Activated B cell treated with CpG ODN at 0.5 μM for 24 hours (primary cell): ENCODE results near the gene ITGA1. TPM values are rescaled to one million over a fixed set of nuclear protein-coding genes. Genes with fewer than 3 reads are reported as not detected.

Source experiments
- ATAC-seq: fragments of 200-7000 bp; cut with Tn5 transposase; one replicate; pipeline ENCODE4 v1.10.0; 2021; ENCODE audit warnings: low read depth, mild to moderate bottlenecking, moderate library complexity
- CTCF ChIA-PET: fragments of 350-600 bp; sonication (Branson Sonifier 250); formaldehyde crosslinking; loops from one replicate; lab custom pipeline; 2021; ENCODE audit warnings: antibody characterized with exemption; lab: Charles Lee
- POLR2A ChIA-PET: fragments of 350-600 bp; sonication (Branson Sonifier 250); formaldehyde crosslinking; loops from one replicate; lab custom pipeline; 2021; ENCODE audit warnings: antibody characterized with exemption; lab: Charles Lee
- DNase-seq: peaks from one replicate; pipeline ENCODE4 v3.0.0; 2022
- H3K27ac Mint-ChIP-seq: one replicate; pipeline ENCODE4 v1.8.0; 2020; ENCODE audit warnings: mixed read lengths
- H3K27me3 Mint-ChIP-seq: one replicate; pipeline ENCODE4 v1.8.0; 2021; ENCODE audit warnings: mixed read lengths
- H3K36me3 Mint-ChIP-seq: one replicate; pipeline ENCODE4 v1.8.0; 2021; ENCODE audit warnings: low read depth, mixed read lengths
- H3K4me1 Mint-ChIP-seq: one replicate; pipeline ENCODE4 v1.8.0; 2021; ENCODE audit warnings: mixed read lengths
- H3K4me3 Mint-ChIP-seq: one replicate; pipeline ENCODE4 v1.8.0; 2020; ENCODE audit warnings: mild to moderate bottlenecking, mixed read lengths
- H3K9me3 Mint-ChIP-seq: one replicate; pipeline ENCODE4 v1.8.0; 2020; ENCODE audit warnings: mixed read lengths
- intact Hi-C: fragments of 100-400 bp; cut with micrococcal nuclease; formaldehyde crosslinking; loops from one replicate; pipeline ENCODE4 v1.15.1; 2024
- total RNA-seq: library from RNA; stranded (reverse); gene quantifications from 2 replicates; pipeline ENCODE4 v1.2.3, GENCODE V29; 2022
- TF ChIP-seq, protein P1 (sequence below): fragments of 200-600 bp; IDR thresholded peaks from one replicate; pipeline ENCODE4 v1.8.0; 2022; ENCODE audit warnings: antibody characterized with exemption, mild to moderate bottlenecking

Gene ITGA1
- total RNA-seq, 1 donor from 2014 or later, result 34.0 TPM

DNA sequence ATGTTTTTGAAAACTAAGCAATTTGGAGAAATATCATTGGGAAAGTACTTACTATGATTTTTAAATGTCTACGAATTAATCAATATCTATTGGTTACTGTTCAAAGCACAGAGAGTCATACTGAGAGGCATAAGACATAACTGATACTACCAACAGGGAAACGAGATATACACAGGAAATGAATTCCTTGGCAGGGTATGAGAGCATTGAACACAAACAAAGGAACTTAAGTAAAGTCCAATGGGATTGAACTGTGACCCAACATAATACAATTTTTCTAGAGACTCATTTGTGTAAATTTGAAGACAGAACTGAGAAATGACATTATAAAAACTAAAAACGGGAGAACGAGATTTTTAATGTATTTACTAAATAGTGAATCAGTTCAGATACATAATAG is 1.3 kb upstream of the ITGA1 start:
- no peaks in the 10 kb centered on the region for H3K36me3 Mint-ChIP-seq
- ATAC-seq (no peak), DNase-seq (no peak)
- no peak overlapping the region for H3K4me3 Mint-ChIP-seq
- POLR2A ChIA-PET, result interaction anchor here (4.0 kb wide), 1 partner anchor 14 kb away, joined by 51 read pairs; no protein-coding TSS in a partner anchor
- no peaks in the 10 kb centered on the region for H3K9me3 Mint-ChIP-seq
- no peak overlapping the region for H3K27ac Mint-ChIP-seq
- peaks cover 28% of the 10 kb centered on the region for H3K27me3 Mint-ChIP-seq
- TF ChIP-seq, protein P1, sequence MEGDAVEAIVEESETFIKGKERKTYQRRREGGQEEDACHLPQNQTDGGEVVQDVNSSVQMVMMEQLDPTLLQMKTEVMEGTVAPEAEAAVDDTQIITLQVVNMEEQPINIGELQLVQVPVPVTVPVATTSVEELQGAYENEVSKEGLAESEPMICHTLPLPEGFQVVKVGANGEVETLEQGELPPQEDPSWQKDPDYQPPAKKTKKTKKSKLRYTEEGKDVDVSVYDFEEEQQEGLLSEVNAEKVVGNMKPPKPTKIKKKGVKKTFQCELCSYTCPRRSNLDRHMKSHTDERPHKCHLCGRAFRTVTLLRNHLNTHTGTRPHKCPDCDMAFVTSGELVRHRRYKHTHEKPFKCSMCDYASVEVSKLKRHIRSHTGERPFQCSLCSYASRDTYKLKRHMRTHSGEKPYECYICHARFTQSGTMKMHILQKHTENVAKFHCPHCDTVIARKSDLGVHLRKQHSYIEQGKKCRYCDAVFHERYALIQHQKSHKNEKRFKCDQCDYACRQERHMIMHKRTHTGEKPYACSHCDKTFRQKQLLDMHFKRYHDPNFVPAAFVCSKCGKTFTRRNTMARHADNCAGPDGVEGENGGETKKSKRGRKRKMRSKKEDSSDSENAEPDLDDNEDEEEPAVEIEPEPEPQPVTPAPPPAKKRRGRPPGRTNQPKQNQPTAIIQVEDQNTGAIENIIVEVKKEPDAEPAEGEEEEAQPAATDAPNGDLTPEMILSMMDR, result no peak
- CTCF ChIA-PET, result interaction anchor here (1.3 kb wide), 1 partner anchor 17 kb away, joined by 3 read pairs; no protein-coding TSS in a partner anchor
- H3K4me1 Mint-ChIP-seq, result peaks cover 15% of the 10 kb centered on the region
- intact Hi-C loops, result loop anchor here (10.0 kb wide), 1 partner anchor 1822 kb away; no protein-coding TSS in a partner anchor

DNA sequence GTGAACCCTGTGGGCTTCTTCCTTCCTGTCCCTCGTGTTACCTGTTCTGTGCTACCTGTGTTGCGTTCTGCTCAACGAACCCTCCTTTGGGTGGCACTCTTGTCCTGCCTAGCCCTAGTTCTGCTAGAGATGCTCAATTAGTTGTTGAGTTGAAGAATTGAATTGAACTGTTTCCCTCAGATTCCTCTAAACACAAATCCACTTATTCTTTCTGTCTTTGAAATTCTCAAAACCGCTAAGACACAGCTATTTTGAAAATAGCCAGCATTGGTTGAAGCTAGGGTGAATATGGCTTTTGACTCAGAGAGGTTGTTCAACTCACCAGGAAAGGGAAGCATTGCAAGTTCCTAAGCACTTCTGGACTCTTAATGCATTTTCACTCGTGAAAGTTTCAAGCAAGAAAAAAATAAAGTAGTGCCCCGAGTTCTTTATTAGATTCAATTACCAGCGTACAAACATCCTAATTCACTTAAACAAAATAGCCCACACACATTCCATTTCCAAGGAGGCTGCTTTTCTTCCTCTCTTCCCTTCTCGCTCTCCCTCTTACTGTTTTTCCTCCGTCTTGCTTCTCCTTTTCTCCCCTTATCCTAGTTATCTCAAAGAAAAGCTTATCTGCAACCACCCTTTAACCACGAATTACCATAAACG is 642 bp upstream of the ITGA1 start:
- DNase-seq (no peak), ATAC-seq (peak; percentile 15)
- POLR2A ChIA-PET, result interaction anchor here (0.6 to 4.0 kb wide), 3 partner anchors 13 to 20 kb away, joined by 3 to 51 read pairs (median 5); no protein-coding TSS in a partner anchor
- CTCF ChIA-PET, result interaction anchor here (0.8 to 1.5 kb wide), 6 partner anchors 9 to 130 kb away, joined by 3 to 9 read pairs (median 3); no protein-coding TSS in a partner anchor
- intact Hi-C loops, result loop anchor here (1.0 to 10.0 kb wide), 4 partner anchors 13 to 1822 kb away; no protein-coding TSS in a partner anchor
- Mint-ChIP-seq H3K27ac (peak overlapping the region; percentile 59), H3K4me3 (peak overlapping the region; percentile 91), H3K9me3 (no peaks in the 10 kb centered on the region), H3K4me1 (peaks cover 15% of the 10 kb centered on the region), H3K36me3 (no peaks in the 10 kb centered on the region), H3K27me3 (peaks cover 28% of the 10 kb centered on the region)
- TF ChIP-seq, protein P1, result no peak

DNA sequence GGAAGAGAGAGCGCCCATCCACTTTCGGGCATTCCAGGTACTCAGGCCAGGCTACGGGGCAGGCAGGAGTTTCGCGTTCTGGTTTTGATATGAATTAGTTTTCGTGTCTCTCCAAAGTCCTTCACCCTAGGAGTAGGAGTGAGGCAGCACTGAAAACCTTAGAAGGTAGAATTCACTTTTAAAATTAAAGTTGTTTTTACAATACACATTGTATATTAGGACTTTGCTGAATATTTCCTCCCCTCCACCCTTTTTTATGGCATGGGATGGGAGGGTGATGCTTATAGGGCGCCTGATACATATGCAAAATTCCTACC is 747 bp downstream of the ITGA1 start:
- Mint-ChIP-seq H3K9me3 (no peaks in the 10 kb centered on the region), H3K4me1 (peaks cover 15% of the 10 kb centered on the region), H3K27me3 (peaks cover 20% of the 10 kb centered on the region), H3K36me3 (no peaks in the 10 kb centered on the region), H3K4me3 (peak overlapping the region; percentile 91), H3K27ac (peak overlapping the region; percentile 54)
- TF ChIP-seq, protein P1, result no peak
- ATAC-seq (no peak), DNase-seq (no peak)
- ChIA-PET CTCF (interaction anchor here (1.2 to 1.5 kb wide), 2 partner anchors 11 to 127 kb away, joined by 4 to 9 read pairs; no protein-coding TSS in a partner anchor), POLR2A (interaction anchor here (1.7 to 4.0 kb wide), 2 partner anchors 12 to 21 kb away, joined by 5 to 51 read pairs; no protein-coding TSS in a partner anchor)
- intact Hi-C loops, result loop anchor here (10.0 kb wide), 1 partner anchor 1824 kb away; no protein-coding TSS in a partner anchor

DNA sequence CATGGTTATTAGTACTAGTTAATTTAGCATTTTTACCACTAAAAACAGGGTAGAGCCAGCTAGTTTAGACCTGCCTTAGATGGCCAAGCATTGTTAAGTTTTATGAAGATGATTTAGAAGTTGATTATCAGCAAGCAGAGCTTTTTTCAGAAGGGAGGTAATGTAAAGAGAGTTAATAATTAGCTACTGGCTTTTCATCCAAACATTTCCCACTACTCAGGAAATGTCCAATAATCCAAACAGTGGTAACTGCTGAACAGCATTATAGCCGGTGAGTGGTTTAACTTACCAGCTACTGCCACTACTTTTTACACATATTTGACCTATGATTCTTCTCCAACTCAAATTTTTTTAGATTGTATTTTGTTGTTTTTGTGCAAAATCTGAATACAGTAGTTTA is 1.7 kb downstream of the ITGA1 start:
- Mint-ChIP-seq H3K4me3 (peak overlapping the region; percentile 91), H3K9me3 (no peaks in the 10 kb centered on the region), H3K36me3 (no peaks in the 10 kb centered on the region), H3K27ac (no peak overlapping the region), H3K4me1 (peaks cover 15% of the 10 kb centered on the region), H3K27me3 (peaks cover 16% of the 10 kb centered on the region)
- TF ChIP-seq, protein P1, result no peak
- ChIA-PET POLR2A (interaction anchor here (4.0 kb wide), 1 partner anchor 11 kb away, joined by 51 read pairs; no protein-coding TSS in a partner anchor), CTCF (interaction anchor here (1.0 to 1.4 kb wide), 2 partner anchors 10 to 159 kb away, joined by 3 to 5 read pairs; no protein-coding TSS in a partner anchor)
- DNase-seq (no peak), ATAC-seq (no peak)
- intact Hi-C loops, result loop anchor here (10.0 kb wide), 1 partner anchor 1825 kb away; no protein-coding TSS in a partner anchor

DNA sequence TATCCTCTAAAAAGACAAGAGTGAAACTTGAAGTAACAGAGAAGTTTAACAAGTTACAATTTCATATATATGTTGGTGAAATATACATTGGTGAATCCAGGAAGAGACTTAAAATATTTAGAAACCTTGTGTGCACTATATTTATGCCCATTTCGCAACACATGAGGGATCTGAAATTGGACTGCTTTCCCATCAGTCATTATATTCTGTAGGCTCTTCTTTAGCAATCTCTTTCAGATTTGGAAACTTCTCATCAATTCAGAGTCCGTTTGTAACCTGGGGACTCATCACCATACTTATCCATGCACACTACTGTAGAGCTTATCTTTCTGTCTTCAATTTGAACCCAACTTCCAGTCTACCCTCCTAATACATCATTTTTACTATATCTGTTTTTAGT is 2.1 kb downstream of the ITGA1 start:
- Mint-ChIP-seq H3K4me3 (no peak overlapping the region), H3K27me3 (peaks cover 16% of the 10 kb centered on the region), H3K9me3 (no peaks in the 10 kb centered on the region), H3K4me1 (peaks cover 15% of the 10 kb centered on the region), H3K27ac (no peak overlapping the region), H3K36me3 (no peaks in the 10 kb centered on the region)
- ChIA-PET POLR2A (interaction anchor here (4.0 kb wide), 1 partner anchor 10 kb away, joined by 51 read pairs; no protein-coding TSS in a partner anchor), CTCF (interaction anchor here (1.0 to 1.4 kb wide), 2 partner anchors 9 to 159 kb away, joined by 3 to 5 read pairs; no protein-coding TSS in a partner anchor)
- intact Hi-C loops, result loop anchor here (10.0 kb wide), 1 partner anchor 1825 kb away; no protein-coding TSS in a partner anchor
- ATAC-seq (no peak), DNase-seq (no peak)
- TF ChIP-seq, protein P1, result no peak
